Stimulated activated CD8-positive, alpha-beta memory T cell treated with anti-CD3 and anti-CD28 coated beads, Interleukin-15, amount 100 ng/mL, for 1 hour (primary cell): ENCODE measurements around the gene CAMTA1.
"Not testable (repeated sequence)": the region's sequence is repeated elsewhere in the genome, so short reads cannot be mapped to it uniquely, and the experiment has no call there.

Experiments used
- DNase-seq: peaks from one replicate; pipeline ENCODE4 v3.0.0-alpha.2; 2020; ENCODE audit warnings: low read depth

Gene CAMTA1

GRCh38 chr1:7313826-7314225, 528.6 kb downstream of the CAMTA1 start:
- DNase-seq, result no peak

- DNase-seq, result no peak
Measured at GRCh38 chr1:7315316-7315715, 530.1 kb downstream of the CAMTA1 start.

GRCh38 chr1:7315946-7316345, 530.7 kb downstream of the CAMTA1 start:
- no peak for DNase-seq

GRCh38 chr1:7317888-7318287, 532.6 kb downstream of the CAMTA1 start:
- DNase-seq, result no peak

- DNase-seq, result no peak
Measured at GRCh38 chr1:7319196-7319595, 533.9 kb downstream of the CAMTA1 start.

GRCh38 chr1:7320661-7321060, 535.4 kb downstream of the CAMTA1 start:
- DNase-seq, result no peak

GRCh38 chr1:7322283-7322785, 537.1 kb downstream of the CAMTA1 start:
- DNase-seq, result no peak

GRCh38 chr1:7322912-7323311, 537.7 kb downstream of the CAMTA1 start:
- no peak for DNase-seq

GRCh38 chr1:7325254-7325653, 540.0 kb downstream of the CAMTA1 start:
- DNase-seq, result no peak

GRCh38 chr1:7326366-7326765, 541.1 kb downstream of the CAMTA1 start:
- no peak for DNase-seq

GRCh38 chr1:7327849-7328248, 542.6 kb downstream of the CAMTA1 start:
- DNase-seq, result no peak

GRCh38 chr1:7329868-7330615, 544.8 kb downstream of the CAMTA1 start:
- DNase-seq, result no peak

- not testable (repeated sequence) for DNase-seq
Measured at GRCh38 chr1:7330726-7331125, 545.5 kb downstream of the CAMTA1 start.

- no peak for DNase-seq
Measured at GRCh38 chr1:7331926-7332535, 546.8 kb downstream of the CAMTA1 start.

GRCh38 chr1:7333094-7333493, 547.8 kb downstream of the CAMTA1 start:
- no peak for DNase-seq

- DNase-seq, result no peak
Measured at GRCh38 chr1:7333620-7334019, 548.4 kb downstream of the CAMTA1 start.

GRCh38 chr1:7334475-7335035, 549.3 kb downstream of the CAMTA1 start:
- no peak for DNase-seq

- no peak for DNase-seq
Measured at GRCh38 chr1:7335224-7335879, 550.1 kb downstream of the CAMTA1 start.

- no peak for DNase-seq
Measured at GRCh38 chr1:7338439-7338838, 553.2 kb downstream of the CAMTA1 start.

GRCh38 chr1:7339014-7339413, 553.8 kb downstream of the CAMTA1 start:
- no peak for DNase-seq

GRCh38 chr1:7339953-7340352, 554.7 kb downstream of the CAMTA1 start:
- no peak for DNase-seq

- DNase-seq, result no peak
Measured at GRCh38 chr1:7341145-7341905, 556.1 kb downstream of the CAMTA1 start.
